Measurements from ENCODE around the gene MS4A6E.

MS4A6E gene

GRCh38 chr11:60367896-60368295 lies 40.8 kb downstream of the MS4A6E start:
- Histone ChIP-seq H3K27ac (ENCODE audit: low read depth, low read length) (no peak overlapping the region), H3K27me3 (ENCODE audit: control insufficient read depth, insufficient read depth, low read length) (peaks cover 2% of the 10 kb centered on the region), H3K4me1 (ENCODE audit: control insufficient read depth, insufficient read depth, low read length) (no peaks in the 10 kb centered on the region), H3K4me3 (ENCODE audit: low read length) (no peak overlapping the region), H3K36me3 (ENCODE audit: control insufficient read depth, insufficient read depth, low read length) (no peaks in the 10 kb centered on the region), H3K9ac (ENCODE audit: low read length) (no peak overlapping the region)

GRCh38 chr11:60370252-60370810 lies 43.3 kb downstream of the MS4A6E start:
- H3K4me1 ChIP-seq (ENCODE audit: control insufficient read depth, insufficient read depth, low read length), result no peaks in the 10 kb centered on the region
- H3K27me3 ChIP-seq (ENCODE audit: control insufficient read depth, insufficient read depth, low read length), result no peaks in the 10 kb centered on the region
- H3K9ac ChIP-seq (ENCODE audit: low read length), result no peak overlapping the region
- H3K36me3 ChIP-seq (ENCODE audit: control insufficient read depth, insufficient read depth, low read length), result no peaks in the 10 kb centered on the region
- no peak overlapping the region for H3K4me3 ChIP-seq (ENCODE audit: low read length)
- no peak overlapping the region for H3K27ac ChIP-seq (ENCODE audit: low read depth, low read length)

- H3K27me3 ChIP-seq (ENCODE audit: control insufficient read depth, insufficient read depth, low read length), result no peaks in the 10 kb centered on the region
- no peaks in the 10 kb centered on the region for H3K4me1 ChIP-seq (ENCODE audit: control insufficient read depth, insufficient read depth, low read length)
- H3K36me3 ChIP-seq (ENCODE audit: control insufficient read depth, insufficient read depth, low read length), result no peaks in the 10 kb centered on the region
- no peak overlapping the region for H3K4me3 ChIP-seq (ENCODE audit: low read length)
- no peak overlapping the region for H3K27ac ChIP-seq (ENCODE audit: low read depth, low read length)
- no peak overlapping the region for H3K9ac ChIP-seq (ENCODE audit: low read length)
These were observed 43.8 kb downstream of the MS4A6E start for GRCh38 chr11:60370811-60371298.

- Histone ChIP-seq H3K27me3 (ENCODE audit: control insufficient read depth, insufficient read depth, low read length) (no peaks in the 10 kb centered on the region), H3K36me3 (ENCODE audit: control insufficient read depth, insufficient read depth, low read length) (no peaks in the 10 kb centered on the region), H3K9ac (ENCODE audit: low read length) (no peak overlapping the region), H3K4me1 (ENCODE audit: control insufficient read depth, insufficient read depth, low read length) (no peaks in the 10 kb centered on the region), H3K4me3 (ENCODE audit: low read length) (no peak overlapping the region), H3K27ac (ENCODE audit: low read depth, low read length) (no peak overlapping the region)
These were observed 44.3 kb downstream of the MS4A6E start for GRCh38 chr11:60371386-60371785.

GRCh38 chr11:60371854-60372253 lies 44.8 kb downstream of the MS4A6E start:
- H3K9ac ChIP-seq (ENCODE audit: low read length), result no peak overlapping the region
- no peaks in the 10 kb centered on the region for H3K27me3 ChIP-seq (ENCODE audit: control insufficient read depth, insufficient read depth, low read length)
- H3K4me1 ChIP-seq (ENCODE audit: control insufficient read depth, insufficient read depth, low read length), result no peaks in the 10 kb centered on the region
- H3K36me3 ChIP-seq (ENCODE audit: control insufficient read depth, insufficient read depth, low read length), result no peaks in the 10 kb centered on the region
- no peak overlapping the region for H3K27ac ChIP-seq (ENCODE audit: low read depth, low read length)
- H3K4me3 ChIP-seq (ENCODE audit: low read length), result no peak overlapping the region

GRCh38 chr11:60372767-60373166 lies 45.7 kb downstream of the MS4A6E start:
- no peaks in the 10 kb centered on the region for H3K36me3 ChIP-seq (ENCODE audit: control insufficient read depth, insufficient read depth, low read length)
- H3K27me3 ChIP-seq (ENCODE audit: control insufficient read depth, insufficient read depth, low read length), result no peaks in the 10 kb centered on the region
- no peak overlapping the region for H3K27ac ChIP-seq (ENCODE audit: low read depth, low read length)
- H3K4me3 ChIP-seq (ENCODE audit: low read length), result no peak overlapping the region
- H3K4me1 ChIP-seq (ENCODE audit: control insufficient read depth, insufficient read depth, low read length), result no peaks in the 10 kb centered on the region
- no peak overlapping the region for H3K9ac ChIP-seq (ENCODE audit: low read length)

- H3K9ac ChIP-seq (ENCODE audit: low read length), result no peak overlapping the region
- H3K27me3 ChIP-seq (ENCODE audit: control insufficient read depth, insufficient read depth, low read length), result no peaks in the 10 kb centered on the region
- no peak overlapping the region for H3K4me3 ChIP-seq (ENCODE audit: low read length)
- H3K4me1 ChIP-seq (ENCODE audit: control insufficient read depth, insufficient read depth, low read length), result no peaks in the 10 kb centered on the region
- no peaks in the 10 kb centered on the region for H3K36me3 ChIP-seq (ENCODE audit: control insufficient read depth, insufficient read depth, low read length)
- no peak overlapping the region for H3K27ac ChIP-seq (ENCODE audit: low read depth, low read length)
These were observed 48.3 kb downstream of the MS4A6E start for GRCh38 chr11:60375316-60375715.

GRCh38 chr11:60376601-60377000 lies 49.5 kb downstream of the MS4A6E start:
- Histone ChIP-seq H3K27me3 (ENCODE audit: control insufficient read depth, insufficient read depth, low read length) (no peaks in the 10 kb centered on the region), H3K27ac (ENCODE audit: low read depth, low read length) (no peak overlapping the region), H3K9ac (ENCODE audit: low read length) (no peak overlapping the region), H3K36me3 (ENCODE audit: control insufficient read depth, insufficient read depth, low read length) (no peaks in the 10 kb centered on the region), H3K4me1 (ENCODE audit: control insufficient read depth, insufficient read depth, low read length) (no peaks in the 10 kb centered on the region), H3K4me3 (ENCODE audit: low read length) (no peak overlapping the region)

GRCh38 chr11:60377401-60378136 lies 50.5 kb downstream of the MS4A6E start:
- no peaks in the 10 kb centered on the region for H3K4me1 ChIP-seq (ENCODE audit: control insufficient read depth, insufficient read depth, low read length)
- no peak overlapping the region for H3K4me3 ChIP-seq (ENCODE audit: low read length)
- no peaks in the 10 kb centered on the region for H3K36me3 ChIP-seq (ENCODE audit: control insufficient read depth, insufficient read depth, low read length)
- H3K9ac ChIP-seq (ENCODE audit: low read length), result no peak overlapping the region
- no peaks in the 10 kb centered on the region for H3K27me3 ChIP-seq (ENCODE audit: control insufficient read depth, insufficient read depth, low read length)
- no peak overlapping the region for H3K27ac ChIP-seq (ENCODE audit: low read depth, low read length)

GRCh38 chr11:60378354-60378753 lies 51.3 kb downstream of the MS4A6E start, which contains the start of gene MS4A7:
MS4A7 (plus strand) TSS chr11:60378532; CDS start chr11:60383142, 4,610 bp downstream.
- Histone ChIP-seq H3K27me3 (ENCODE audit: control insufficient read depth, insufficient read depth, low read length) (no peaks in the 10 kb centered on the region), H3K4me1 (ENCODE audit: control insufficient read depth, insufficient read depth, low read length) (no peaks in the 10 kb centered on the region), H3K36me3 (ENCODE audit: control insufficient read depth, insufficient read depth, low read length) (no peaks in the 10 kb centered on the region), H3K9ac (ENCODE audit: low read length) (no peak within 1 kb of the TSS), H3K4me3 (ENCODE audit: low read length) (no peak within 1 kb of the TSS), H3K27ac (ENCODE audit: low read depth, low read length) (peak within 1 kb of the TSS; percentile 43)

- H3K36me3 ChIP-seq (ENCODE audit: control insufficient read depth, insufficient read depth, low read length), result no peaks in the 10 kb centered on the region
- no peak overlapping the region for H3K27ac ChIP-seq (ENCODE audit: low read depth, low read length)
- no peaks in the 10 kb centered on the region for H3K4me1 ChIP-seq (ENCODE audit: control insufficient read depth, insufficient read depth, low read length)
- H3K27me3 ChIP-seq (ENCODE audit: control insufficient read depth, insufficient read depth, low read length), result no peaks in the 10 kb centered on the region
- no peak overlapping the region for H3K4me3 ChIP-seq (ENCODE audit: low read length)
- no peak overlapping the region for H3K9ac ChIP-seq (ENCODE audit: low read length)
These were observed 62.3 kb downstream of the MS4A6E start for GRCh38 chr11:60389279-60389910.

- Histone ChIP-seq H3K27ac (ENCODE audit: low read depth, low read length) (no peak overlapping the region), H3K4me1 (ENCODE audit: control insufficient read depth, insufficient read depth, low read length) (no peaks in the 10 kb centered on the region), H3K36me3 (ENCODE audit: control insufficient read depth, insufficient read depth, low read length) (no peaks in the 10 kb centered on the region), H3K27me3 (ENCODE audit: control insufficient read depth, insufficient read depth, low read length) (no peaks in the 10 kb centered on the region), H3K9ac (ENCODE audit: low read length) (no peak overlapping the region), H3K4me3 (ENCODE audit: low read length) (no peak overlapping the region)
These were observed 63.4 kb downstream of the MS4A6E start for GRCh38 chr11:60390419-60390818.
